ENCODE data around the gene CCS. TPM values are rescaled to one million over a fixed set of nuclear protein-coding genes. Genes with fewer than 3 reads are reported as not detected.
A peak's percentile ranks its signal among the peaks of the same experiment; 100 is the strongest.
"Not testable (repeated sequence)": the region's sequence is repeated elsewhere in the genome, so short reads cannot be mapped to it uniquely, and the experiment has no call there.

Gene CCS
- total and polyA plus RNA-seq, 2 experiments from 2014 or later = 41.5 to 97.8 TPM

- Histone ChIP-seq H2AFZ (no peak overlapping the region), H3K9me2 (replicated peaks; ENCODE audit: insufficient read depth) (no peaks in the 10 kb centered on the region), H3K36me3 (replicated peaks; ENCODE audit: insufficient read depth, low read depth) (no peaks in the 10 kb centered on the region), H3K4me2 (no peak overlapping the region), H3K4me1 (ENCODE audit: insufficient read depth) (peaks cover 10% of the 10 kb centered on the region), H3K27me3 (no peaks in the 10 kb centered on the region), H3K4me3 (no peak overlapping the region), H3K9me3 (ENCODE audit: low read depth) (no peaks in the 10 kb centered on the region), H3K79me2 (no peaks in the 10 kb centered on the region), H3K27ac (no peak overlapping the region), H4K20me1 (ENCODE audit: insufficient read depth, poor library complexity, severe bottlenecking) (no peaks in the 10 kb centered on the region)
- 93% methylated on average over 6 of the region's 6 CpGs for WGBS (ENCODE audit: low lambda C conversion rate, missing lambda C conversion rate)
- DNase-seq (ENCODE audit: low spot score) = no peak
- TF ChIP-seq EZH2phosphoT487 (IDR thresholded peaks at IDR 0.05; ENCODE audit: low read depth, severe bottlenecking, unreplicated experiment) (no peak), CTCF (IDR thresholded peaks at IDR 0.05; ENCODE audit: poor library complexity) (no peak), EZH2 (IDR thresholded peaks at IDR 0.05; ENCODE audit: borderline replicate concordance) (no peak)
These were observed 10.1 kb downstream of the CCS start for GRCh38 chr11:66603072-66603471.

GRCh38 chr11:66604155-66604554 is 11.2 kb downstream of the CCS start:
- H3K27me3 ChIP-seq = no peaks in the 10 kb centered on the region
- TF ChIP-seq CTCF (IDR thresholded peaks at IDR 0.05; ENCODE audit: poor library complexity) (no peak), EZH2 (IDR thresholded peaks at IDR 0.05; ENCODE audit: borderline replicate concordance) (no peak)
- H3K9me2 ChIP-seq (replicated peaks; ENCODE audit: insufficient read depth) = no peaks in the 10 kb centered on the region
- H3K4me2 ChIP-seq = no peak overlapping the region
- no peak overlapping the region for H3K27ac ChIP-seq
- no peak overlapping the region for H2AFZ ChIP-seq
- H3K36me3 ChIP-seq (replicated peaks; ENCODE audit: insufficient read depth, low read depth) = no peaks in the 10 kb centered on the region
- 92% methylated on average over 5 of the region's 5 CpGs for WGBS (ENCODE audit: low lambda C conversion rate, missing lambda C conversion rate)
- H3K4me3 ChIP-seq = no peak overlapping the region
- H4K20me1 ChIP-seq (ENCODE audit: insufficient read depth, poor library complexity, severe bottlenecking) = no peaks in the 10 kb centered on the region
- peaks cover 10% of the 10 kb centered on the region for H3K4me1 ChIP-seq (ENCODE audit: insufficient read depth)
- H3K79me2 ChIP-seq = no peaks in the 10 kb centered on the region
- DNase-seq (ENCODE audit: low spot score) = no peak
- H3K9me3 ChIP-seq (ENCODE audit: low read depth) = no peaks in the 10 kb centered on the region

- not testable (repeated sequence) for H3K4me2 ChIP-seq
These were observed 13.6 kb downstream of the CCS start for GRCh38 chr11:66606608-66607007.

GRCh38 chr11:66607126-66607834 is 14.3 kb downstream of the CCS start:
- H3K4me2 ChIP-seq = no peak overlapping the region
- H2AFZ ChIP-seq = no peak overlapping the region
- no peaks in the 10 kb centered on the region for H4K20me1 ChIP-seq (ENCODE audit: insufficient read depth, poor library complexity, severe bottlenecking)
- 74% methylated on average over 8 of the region's 8 CpGs for WGBS (ENCODE audit: low lambda C conversion rate, missing lambda C conversion rate)
- peaks cover 7% of the 10 kb centered on the region for H3K4me1 ChIP-seq (ENCODE audit: insufficient read depth)
- DNase-seq (ENCODE audit: low spot score) = peak; percentile 58
- no peaks in the 10 kb centered on the region for H3K9me3 ChIP-seq (ENCODE audit: low read depth)
- H3K36me3 ChIP-seq (replicated peaks; ENCODE audit: insufficient read depth, low read depth) = no peaks in the 10 kb centered on the region
- H3K4me3 ChIP-seq = no peak overlapping the region
- no peaks in the 10 kb centered on the region for H3K79me2 ChIP-seq
- TF ChIP-seq EZH2 (IDR thresholded peaks at IDR 0.05; ENCODE audit: borderline replicate concordance) (no peak), CTCF (IDR thresholded peaks at IDR 0.05; ENCODE audit: poor library complexity) (no peak), EZH2phosphoT487 (IDR thresholded peaks at IDR 0.05; ENCODE audit: low read depth, severe bottlenecking, unreplicated experiment) (no peak)
- no peaks in the 10 kb centered on the region for H3K27me3 ChIP-seq
- H3K27ac ChIP-seq = peak overlapping the region; percentile 61
- no peaks in the 10 kb centered on the region for H3K9me2 ChIP-seq (replicated peaks; ENCODE audit: insufficient read depth)

More at GRCh38 chr11:66606608-66607007, 13.6 kb downstream of the CCS start:
- not testable (repeated sequence) for H3K27me3 ChIP-seq; H3K9me2 ChIP-seq (replicated peaks; ENCODE audit: insufficient read depth); H3K79me2 ChIP-seq; H2AFZ ChIP-seq; H3K36me3 ChIP-seq (replicated peaks; ENCODE audit: insufficient read depth, low read depth); H3K9me3 ChIP-seq (ENCODE audit: low read depth); DNase-seq (ENCODE audit: low spot score); H3K4me3 ChIP-seq; H4K20me1 ChIP-seq (ENCODE audit: insufficient read depth, poor library complexity, severe bottlenecking); H3K4me1 ChIP-seq (ENCODE audit: insufficient read depth)
- H3K27ac ChIP-seq = peak overlapping the region; percentile 61
- 92% methylated on average over 3 of the region's 3 CpGs for WGBS (ENCODE audit: low lambda C conversion rate, missing lambda C conversion rate)

Measured in hepatocyte (in vitro differentiated cells).